SU-DHL-6 (cell line): ENCODE measurements around the gene VWA5B1.

ENCODE experiments used
- H2AFZ ChIP-seq: fragments of 200-600 bp; sonication (generic); 2 replicates; pipeline ENCODE4 v1.6.1; 2014; ENCODE audit warnings: low read depth, mild to moderate bottlenecking, moderate library complexity, mixed read lengths, antibody characterized with exemption, low read length; ENCODE audit not compliant: severe bottlenecking
- H3F3A ChIP-seq: fragments of 200-600 bp; shearing (Covaris generic); 2 replicates; pipeline ENCODE4 v1.6.0; 2016; ENCODE audit warnings: antibody characterized with exemption, mild to moderate bottlenecking; ENCODE audit not compliant: insufficient read depth
- H3K27ac ChIP-seq: fragments of 200-600 bp; sonication (generic); 2 replicates; pipeline ENCODE4 v1.5.1; 2016; ENCODE audit warnings: low read depth, mild to moderate bottlenecking, low read length, moderate library complexity, mixed read lengths
- H3K27me3 ChIP-seq: fragments of 200-600 bp; sonication (generic), shearing (Covaris generic); 2 replicates; pipeline ENCODE4 v1.6.0; 2014; ENCODE audit warnings: mild to moderate bottlenecking, low read length
- H3K36me3 ChIP-seq: fragments of 200-600 bp; sonication (generic); 2 replicates; pipeline ENCODE4 v1.6.1; 2014; ENCODE audit warnings: mild to moderate bottlenecking, low read length, mixed read lengths
- H3K4me2 ChIP-seq: fragments of 300-600, 200-600 bp; shearing (Covaris generic), sonication (generic); 2 replicates; pipeline ENCODE4 v1.6.0; 2014; ENCODE audit warnings: low read length, low read depth, mild to moderate bottlenecking; ENCODE audit not compliant: poor library complexity, severe bottlenecking
- H3K4me3 ChIP-seq: fragments of 200-600 bp; sonication (generic); 2 replicates; pipeline ENCODE4 v1.5.1; 2014; ENCODE audit warnings: antibody characterized with exemption, low read length, mild to moderate bottlenecking, mixed read lengths; ENCODE audit not compliant: insufficient read depth, poor library complexity, severe bottlenecking
- H3K79me2 ChIP-seq: fragments of 200-600 bp; sonication (generic); 2 replicates; pipeline ENCODE4 v1.6.1; 2014; ENCODE audit warnings: mild to moderate bottlenecking, low read length, moderate library complexity; ENCODE audit not compliant: insufficient read depth
- H3K9ac ChIP-seq: fragments of 200-600 bp; sonication (generic); 2 replicates; pipeline ENCODE4 v1.7.0; 2014; ENCODE audit warnings: mild to moderate bottlenecking, low read length
- H3K9me2 ChIP-seq: fragments of 200-600 bp; sonication (generic); replicated peaks from 2 replicates; pipeline ENCODE4 v1.6.1; 2014; ENCODE audit warnings: low read length; ENCODE audit not compliant: insufficient read depth
- H3K9me3 ChIP-seq: fragments of 200-600 bp; sonication (generic); 2 replicates; pipeline ENCODE4 v1.6.1; 2014; ENCODE audit warnings: low read length, mixed read lengths; ENCODE audit not compliant: insufficient read depth
- H4K20me1 ChIP-seq: fragments of 200-600 bp; sonication (generic); 2 replicates; pipeline ENCODE4 v1.6.1; 2014; ENCODE audit warnings: low read depth, mild to moderate bottlenecking, antibody characterized with exemption, low read length, moderate library complexity, mixed read lengths
- CTCF ChIP-seq: fragments of 200-600 bp; sonication (generic); IDR thresholded peaks from one replicate; pipeline ENCODE4 v1.5.1; 2017; ENCODE audit warnings: antibody characterized with exemption, mild to moderate bottlenecking, low read length, moderate library complexity; ENCODE audit not compliant: insufficient read depth, poor library complexity, severe bottlenecking
- EZH2phosphoT487 ChIP-seq: fragments of 200-600 bp; sonication (generic), shearing (Covaris generic); conservative IDR thresholded peaks from 2 replicates; pipeline ENCODE4 v1.6.1; 2018; ENCODE audit warnings: mild to moderate bottlenecking, antibody characterized with exemption, low read length, moderate library complexity, mixed read lengths

VWA5B1 gene

GRCh38 chr1:20373764-20374163 is 83.1 kb downstream of the VWA5B1 start:
- no peak for TF ChIP-seq CTCF
- no peak for TF ChIP-seq EZH2phosphoT487
- no peak overlapping the region for H3K4me3 ChIP-seq
- no peaks in the 10 kb centered on the region for H4K20me1 ChIP-seq
- no peak overlapping the region for H2AFZ ChIP-seq
- H3K9me3 ChIP-seq = no peaks in the 10 kb centered on the region
- H3F3A ChIP-seq = no peaks in the 10 kb centered on the region
- no peaks in the 10 kb centered on the region for H3K27me3 ChIP-seq
- H3K9me2 ChIP-seq = no peaks in the 10 kb centered on the region
- H3K79me2 ChIP-seq = no peaks in the 10 kb centered on the region
- no peak overlapping the region for H3K27ac ChIP-seq
- H3K9ac ChIP-seq = no peak overlapping the region
- no peaks in the 10 kb centered on the region for H3K36me3 ChIP-seq
- H3K4me2 ChIP-seq = no peak overlapping the region

DNA sequence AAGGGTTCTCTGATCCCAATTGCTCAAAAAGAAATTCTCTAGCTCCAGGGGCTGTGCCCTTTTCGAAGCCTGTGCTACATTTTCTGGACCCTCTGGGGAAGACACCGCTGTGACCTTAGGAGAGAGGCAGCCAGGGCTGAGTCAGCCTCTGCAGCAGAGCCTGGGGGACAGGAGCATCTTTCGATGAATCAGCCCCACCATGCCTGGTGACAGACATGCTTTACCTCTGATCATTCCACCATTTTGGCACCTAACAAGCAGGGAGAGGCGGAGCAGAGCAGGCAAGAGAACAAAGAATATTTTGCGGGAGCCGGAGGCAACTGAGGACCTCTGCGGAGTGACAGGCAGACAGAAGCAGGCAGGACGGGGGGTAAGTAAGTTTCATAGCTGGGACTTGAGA is 84.9 kb downstream of the VWA5B1 start:
- H3F3A ChIP-seq = no peaks in the 10 kb centered on the region
- H3K9me3 ChIP-seq = no peaks in the 10 kb centered on the region
- no peaks in the 10 kb centered on the region for H3K36me3 ChIP-seq
- no peak overlapping the region for H3K4me2 ChIP-seq
- H3K27ac ChIP-seq = no peak overlapping the region
- no peaks in the 10 kb centered on the region for H4K20me1 ChIP-seq
- TF ChIP-seq EZH2phosphoT487 (no peak), CTCF (no peak)
- no peak overlapping the region for H2AFZ ChIP-seq
- no peaks in the 10 kb centered on the region for H3K9me2 ChIP-seq
- H3K4me3 ChIP-seq = no peak overlapping the region
- no peak overlapping the region for H3K9ac ChIP-seq
- no peaks in the 10 kb centered on the region for H3K27me3 ChIP-seq
- H3K79me2 ChIP-seq = no peaks in the 10 kb centered on the region

GRCh38 chr1:20376171-20376570 is 85.5 kb downstream of the VWA5B1 start:
- TF ChIP-seq EZH2phosphoT487 (no peak), CTCF (no peak)
- Histone ChIP-seq H2AFZ (no peak overlapping the region), H3K4me3 (no peak overlapping the region), H3K9me3 (no peaks in the 10 kb centered on the region), H3K9ac (no peak overlapping the region), H3K9me2 (no peaks in the 10 kb centered on the region), H3K79me2 (no peaks in the 10 kb centered on the region), H3K27me3 (no peaks in the 10 kb centered on the region), H3K4me2 (no peak overlapping the region), H3K27ac (no peak overlapping the region), H3K36me3 (no peaks in the 10 kb centered on the region), H4K20me1 (no peaks in the 10 kb centered on the region), H3F3A (no peaks in the 10 kb centered on the region)
